ENCODE results near the gene CHFR. TPM values are rescaled to one million over a fixed set of nuclear protein-coding genes. Genes with fewer than 3 reads are reported as not detected.
"Not testable (repeated sequence)": the region's sequence is repeated elsewhere in the genome, so short reads cannot be mapped to it uniquely, and the experiment has no call there.

Gene CHFR
- polyA plus RNA-seq, 12 donors: 14.0 to 31.7 (median 20.6) TPM; not detected in 1

DNA sequence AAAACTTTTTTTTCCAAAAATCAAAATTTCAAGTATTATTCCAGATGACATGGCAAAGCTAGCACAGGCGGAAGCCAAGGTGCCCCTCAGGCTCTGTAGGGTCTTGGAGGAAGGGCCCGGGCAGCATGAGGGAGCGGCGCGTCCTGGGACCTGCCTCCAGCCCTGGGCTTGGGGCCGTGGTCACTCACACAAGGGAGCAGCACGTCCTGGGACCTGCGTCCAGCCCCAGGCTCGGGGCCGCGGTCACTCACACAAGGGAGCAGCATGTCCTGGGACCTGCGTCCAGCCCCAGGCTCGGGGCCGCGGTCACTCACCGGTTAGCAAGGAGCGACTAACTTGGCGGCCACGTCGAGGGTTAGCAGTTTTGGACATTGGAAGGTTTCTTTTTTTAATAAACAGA, 46.9 kb downstream of the CHFR start:
- DNase-seq: no peak

DNA sequence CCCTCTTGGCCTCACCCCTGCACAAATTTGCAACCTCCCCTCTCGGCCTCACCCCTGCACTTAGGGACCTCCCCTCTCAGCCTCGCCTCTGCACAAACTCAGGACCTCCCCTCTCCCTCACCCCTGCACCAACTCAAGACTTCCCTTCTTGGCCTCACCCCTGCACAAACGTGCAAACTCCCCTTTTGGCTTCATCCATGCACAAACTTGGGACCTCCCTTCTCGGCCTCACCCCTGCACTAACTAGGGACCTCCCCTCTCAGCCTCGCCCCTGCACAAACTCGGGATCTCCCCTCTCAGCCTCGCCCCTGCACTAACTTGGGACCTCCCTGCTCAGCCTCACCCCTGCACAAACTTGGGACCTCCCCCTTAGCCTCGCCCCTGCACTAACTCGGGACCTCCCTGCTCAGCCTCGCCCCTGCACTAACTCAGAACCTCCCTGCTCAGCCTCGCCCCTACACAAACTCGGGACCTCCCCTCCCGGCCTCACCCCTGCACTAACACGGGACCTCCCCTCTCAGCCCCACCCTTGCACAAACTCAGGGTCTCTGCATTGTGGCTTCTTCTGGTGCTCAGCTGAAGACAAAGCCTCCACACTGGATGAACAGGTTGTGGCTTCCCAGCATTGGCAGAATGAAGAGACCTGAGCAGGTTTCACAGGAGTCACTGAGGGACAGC, 47.7 kb downstream of the CHFR start:
- DNase-seq: no peak

DNA sequence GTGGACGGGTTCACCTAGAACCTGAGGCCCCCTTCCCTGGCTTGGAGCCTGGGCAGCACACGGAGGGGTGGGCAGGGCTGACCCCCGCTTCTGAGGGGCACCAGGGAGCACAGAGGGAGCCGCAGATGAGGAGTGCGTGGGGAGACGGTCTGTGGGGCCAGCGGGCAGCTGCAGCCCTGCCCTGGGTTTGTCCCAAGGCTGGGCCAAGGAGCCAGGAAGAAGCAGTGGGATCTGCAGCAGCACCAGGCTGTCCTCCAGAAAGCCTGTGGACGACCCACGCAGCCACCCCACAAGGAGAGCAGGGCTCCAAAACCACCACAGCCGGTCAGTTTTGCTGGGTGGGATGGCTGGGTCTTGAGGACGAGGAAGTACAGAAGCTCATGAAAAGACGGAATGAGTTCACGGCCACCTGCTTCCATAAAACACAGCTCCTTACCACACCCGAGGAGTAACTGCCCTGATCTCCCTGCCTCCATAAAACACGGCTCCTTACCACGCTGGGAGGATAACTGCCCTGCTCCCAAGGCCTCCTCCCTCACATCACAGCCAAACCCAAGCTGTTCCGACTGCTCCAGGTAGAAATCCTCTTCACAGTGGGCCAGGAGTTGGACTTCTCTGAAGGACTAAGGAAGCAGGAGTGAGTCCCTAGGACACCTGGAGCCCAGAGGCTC, 48.9 kb downstream of the CHFR start:
- no peak for DNase-seq

DNA sequence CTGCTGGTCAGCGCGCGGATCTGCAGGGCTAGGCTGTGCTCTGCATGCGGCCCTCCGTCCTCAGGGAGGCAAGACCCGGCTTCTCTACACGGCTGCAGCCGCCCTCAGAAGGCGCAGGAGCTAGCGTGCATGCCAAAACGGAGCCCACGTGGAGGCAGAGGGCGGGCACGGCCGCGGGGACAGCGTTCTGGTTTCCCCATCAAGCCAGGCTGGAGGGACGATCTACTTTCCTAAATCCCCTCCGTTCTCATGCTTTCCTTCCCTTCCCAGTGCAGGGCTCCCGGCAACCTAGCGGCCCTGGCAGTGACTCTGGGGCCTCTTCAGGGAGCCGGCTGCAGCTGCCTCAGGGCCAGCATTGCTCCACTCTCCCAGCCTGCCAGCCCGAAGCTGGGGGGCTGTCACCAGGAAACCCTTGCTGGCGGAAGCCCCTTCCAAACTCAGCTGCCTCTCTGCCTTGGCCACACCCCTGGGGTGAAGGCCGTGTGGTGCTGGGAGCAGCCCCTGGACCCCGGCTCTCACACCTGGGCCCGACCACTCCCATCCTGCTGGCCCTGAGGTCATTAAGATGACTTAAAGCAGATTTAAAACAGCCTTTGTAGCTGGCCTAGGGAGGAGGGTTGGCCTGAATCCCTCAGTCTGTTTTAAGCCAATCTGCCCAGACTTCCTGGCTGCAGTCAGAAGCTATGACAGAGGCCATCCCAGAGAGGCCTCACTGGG, 49.6 kb downstream of the CHFR start:
- peak; percentile 57 for DNase-seq

DNA sequence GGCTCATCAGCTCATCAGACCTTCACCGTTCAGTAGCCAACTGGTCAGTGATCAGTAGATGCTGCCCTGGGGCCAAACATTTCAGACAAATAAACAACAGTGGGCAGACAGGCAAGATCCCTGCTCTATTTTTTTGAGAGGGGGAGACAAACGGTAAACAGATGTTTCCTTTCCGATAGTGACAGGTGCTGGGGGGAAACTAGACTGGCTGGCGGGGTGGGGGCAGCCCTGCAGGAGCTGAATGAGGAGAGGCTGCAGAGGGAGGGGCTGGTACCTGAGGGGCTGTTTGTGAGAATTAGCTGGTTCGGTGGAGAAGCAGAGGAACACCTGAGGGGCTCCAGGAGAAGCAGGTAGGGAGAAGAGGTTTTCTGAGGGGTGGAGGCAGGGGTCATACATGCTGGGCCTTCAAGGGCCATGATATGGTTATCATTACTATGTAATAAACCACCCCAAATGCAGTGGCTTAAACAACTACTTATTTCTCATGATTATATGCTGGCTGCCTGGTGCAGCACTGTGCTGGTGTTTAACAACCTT, 50.5 kb downstream of the CHFR start:
- no peak for DNase-seq

DNA sequence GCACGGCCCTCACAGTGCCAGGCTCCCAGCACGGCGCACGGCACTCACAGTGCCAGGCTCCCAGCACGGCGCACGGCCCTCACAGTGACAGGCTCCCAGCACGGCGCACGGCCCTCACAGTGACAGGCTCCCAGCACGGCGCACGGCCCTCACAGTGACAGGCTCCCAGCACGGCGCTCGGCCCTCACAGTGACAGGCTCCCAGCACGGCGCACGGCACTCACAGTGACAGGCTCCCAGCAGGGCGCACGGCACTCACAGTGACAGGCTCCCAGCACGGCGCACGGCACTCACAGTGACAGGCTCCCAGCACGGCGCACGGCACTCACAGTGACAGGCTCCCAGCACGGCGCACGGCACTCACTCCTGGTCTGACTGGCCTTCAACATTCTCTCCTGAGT, 51.2 kb downstream of the CHFR start:
- not testable (repeated sequence) for DNase-seq

DNA sequence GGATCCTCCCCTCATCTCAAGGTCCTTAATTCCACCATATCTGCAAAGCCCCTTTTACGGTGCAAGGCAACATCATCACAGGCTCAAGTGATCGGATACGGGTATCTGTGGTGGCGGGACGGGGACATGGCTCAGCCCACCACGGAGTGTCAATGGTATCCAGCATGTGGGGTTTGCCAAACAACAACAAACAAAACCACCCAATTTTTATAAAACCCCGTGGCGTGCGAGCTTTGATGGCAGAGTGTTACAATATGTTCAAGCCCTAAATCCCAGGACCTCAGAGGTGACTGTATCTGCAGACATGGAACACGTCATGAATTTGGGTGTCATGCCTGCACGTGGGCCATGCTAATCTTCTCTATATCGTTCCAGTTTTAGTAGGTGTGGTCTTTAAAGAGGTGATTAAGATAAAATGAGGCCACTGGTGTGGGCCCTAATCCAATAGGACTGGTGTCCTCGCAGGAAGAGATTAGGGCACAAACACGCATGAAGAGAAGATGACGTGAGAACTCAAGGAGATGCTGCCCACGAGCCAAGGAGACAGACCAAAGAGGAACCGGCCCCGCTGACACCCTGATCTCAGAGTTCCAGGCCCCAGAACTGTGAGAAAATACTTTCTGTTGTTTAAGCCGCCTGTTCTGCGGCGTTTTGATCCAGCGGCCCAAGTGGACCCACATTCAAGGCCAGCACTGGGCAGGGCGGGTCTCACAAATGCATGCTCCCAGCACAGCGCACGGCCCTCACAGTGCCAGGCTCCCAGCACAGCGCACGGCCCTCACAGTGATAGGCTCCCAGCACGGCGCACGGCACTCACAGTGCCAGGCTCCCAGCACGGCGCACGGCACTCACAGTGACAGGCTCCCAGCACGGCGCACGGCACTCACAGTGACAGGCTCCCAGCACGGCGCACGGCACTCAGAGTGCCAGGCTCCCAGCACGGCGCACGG, 52.1 kb downstream of the CHFR start:
- DNase-seq: no peak

DNA sequence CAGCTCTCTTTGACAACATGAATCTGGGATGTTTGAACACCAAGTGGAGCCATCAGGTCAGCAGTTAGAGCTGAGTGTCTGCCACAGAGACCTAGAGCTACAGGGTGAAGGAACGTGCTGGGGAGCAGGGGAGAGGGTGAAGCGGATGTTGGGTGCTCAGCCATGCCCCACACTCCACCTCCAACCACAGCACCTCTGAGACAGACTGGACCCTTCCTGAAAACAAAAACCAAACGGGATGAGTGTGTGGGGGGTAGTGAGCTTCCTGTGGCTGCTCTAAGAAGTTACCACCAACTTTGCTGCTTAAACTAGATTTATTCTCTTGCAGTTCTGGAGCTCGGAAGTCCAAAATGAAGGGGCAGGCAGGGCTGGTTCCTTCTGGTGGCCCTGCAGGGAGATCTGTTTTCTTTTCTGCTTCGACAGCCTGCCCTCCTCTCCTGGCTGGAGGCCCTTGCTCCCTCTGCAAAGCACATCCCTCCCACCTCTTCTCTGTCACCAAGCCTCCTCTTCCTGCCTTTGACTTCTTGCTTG, 53.2 kb downstream of the CHFR start:
- DNase-seq: no peak

DNA sequence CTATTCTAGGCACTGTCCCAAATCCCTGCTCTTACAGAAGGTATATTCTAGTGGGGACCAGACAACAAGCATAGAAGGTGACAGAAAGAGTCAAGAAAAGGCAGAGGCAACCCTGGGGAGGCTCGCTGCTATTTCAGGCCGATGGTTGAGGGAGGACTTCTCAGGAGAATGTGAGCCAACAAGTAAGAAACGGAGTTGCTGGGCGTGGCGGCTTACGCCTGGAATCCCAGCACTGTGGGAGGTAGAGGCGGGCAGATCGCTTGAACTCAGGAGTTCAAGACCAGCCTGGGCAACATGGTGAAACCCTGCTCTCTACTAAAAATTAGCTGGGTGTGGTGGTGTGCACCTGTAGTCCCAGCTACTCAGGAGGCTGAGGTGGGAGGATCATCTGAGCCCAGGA, 54.1 kb downstream of the CHFR start:
- DNase-seq: no peak

DNA sequence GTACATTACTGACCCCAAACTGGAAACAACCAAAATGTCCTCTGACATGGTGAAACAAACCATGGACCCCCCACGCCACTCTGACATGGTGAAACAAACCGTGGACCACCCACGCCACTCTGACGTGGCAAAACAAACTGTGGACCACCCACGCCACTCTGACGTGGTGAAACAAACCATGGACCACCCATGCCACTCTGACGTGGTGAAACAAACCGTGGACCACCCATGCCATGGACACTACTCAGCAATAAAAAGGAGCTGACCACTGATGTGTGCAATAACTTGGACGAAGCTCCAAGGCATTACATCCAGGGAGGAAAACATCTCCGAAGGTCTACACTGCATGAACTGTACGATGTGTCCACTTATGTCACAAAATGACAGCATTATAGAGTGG, 55.6 kb downstream of the CHFR start:
- no peak for DNase-seq

DNA sequence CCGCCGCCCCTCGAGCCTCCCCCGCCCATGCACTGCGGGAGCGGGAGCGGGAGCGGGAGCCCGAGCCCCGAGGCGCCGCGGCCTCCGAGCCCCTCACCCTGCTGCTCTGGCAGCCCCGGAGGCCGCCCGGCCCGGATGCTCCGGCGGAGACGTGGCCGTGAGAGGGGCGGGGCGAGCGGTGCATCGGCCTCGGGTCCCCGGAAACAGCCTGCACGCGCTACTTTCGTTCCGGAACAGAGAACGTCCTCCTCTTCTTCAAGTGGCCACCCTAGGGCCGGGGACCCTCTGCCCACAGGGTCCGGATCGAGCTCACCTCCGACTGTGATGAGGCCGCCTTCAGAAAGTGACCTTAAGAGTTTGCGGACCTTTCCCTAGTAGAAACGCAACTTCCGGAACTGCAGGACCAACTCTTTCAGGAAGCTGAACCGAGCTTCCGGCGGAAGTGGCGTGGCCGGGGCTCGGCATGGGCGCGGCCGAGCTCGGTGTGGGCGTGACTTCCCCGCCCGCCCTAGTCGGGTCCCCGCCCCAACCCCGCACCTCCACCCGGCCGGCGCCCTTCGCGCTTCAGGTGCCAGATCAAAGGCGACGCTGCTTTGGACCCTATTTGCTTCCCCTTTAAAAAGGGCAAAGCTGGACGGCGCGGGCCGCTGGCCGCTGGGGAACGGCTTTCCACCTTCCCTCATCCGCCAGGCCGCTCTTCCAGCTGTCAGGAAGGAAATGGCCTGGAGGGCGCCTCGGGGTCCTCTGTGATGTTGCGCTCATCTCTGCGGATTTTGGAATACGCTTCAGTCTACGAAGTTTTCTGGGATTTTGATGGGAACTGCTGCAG, 58.5 kb downstream of the CHFR start, which contains the start of gene GOLGA3:
Gene GOLGA3, minus strand, starts transcription at position 164 of the 829 bp plus-strand sequence. CDS start 6,741 bp downstream, outside the sequence.
- peak; percentile 96 for DNase-seq

DNA sequence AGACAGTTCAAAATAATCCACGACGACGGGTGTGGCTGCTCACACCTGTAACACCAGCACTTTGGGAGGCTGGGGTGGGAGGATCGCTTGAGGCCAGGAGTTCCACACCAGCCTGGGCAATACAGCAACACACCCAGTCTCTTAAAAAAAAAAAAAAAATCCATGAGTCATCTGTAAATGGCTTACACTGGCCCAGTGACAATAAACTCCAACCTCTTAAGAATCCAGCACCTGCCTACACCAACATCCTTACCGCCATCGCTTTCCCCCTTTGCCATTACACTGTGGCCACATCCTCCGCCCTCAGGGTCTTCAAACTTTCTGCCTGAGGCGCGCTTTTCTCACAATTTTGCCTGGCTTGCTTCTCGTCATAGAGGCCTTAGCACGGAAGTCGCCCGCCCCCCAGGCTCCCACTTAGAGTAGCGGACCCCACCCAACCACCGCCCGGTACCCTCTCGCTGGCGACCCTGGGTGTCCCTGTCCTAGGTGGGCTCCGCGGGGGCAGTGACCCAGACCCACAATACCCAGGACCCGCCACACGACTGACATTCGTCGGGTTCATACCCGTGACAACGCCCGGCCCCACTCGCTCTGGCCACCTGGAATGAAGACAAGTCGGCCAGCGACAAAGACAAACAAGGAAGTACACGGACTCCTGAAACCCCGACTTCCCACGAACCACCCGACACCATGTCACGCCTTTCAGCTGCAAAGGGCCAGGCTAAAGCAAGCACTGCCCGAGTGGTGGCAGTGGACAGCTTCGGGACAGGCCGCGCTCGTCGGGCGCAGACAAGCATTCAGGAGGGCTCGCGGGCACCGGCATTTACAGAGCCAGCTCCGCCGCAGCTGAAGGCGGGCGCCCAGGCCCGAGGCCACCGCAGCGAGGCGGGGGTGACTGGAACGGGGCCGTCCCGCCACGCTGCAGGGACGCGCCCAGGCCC, 59.4 kb downstream of the CHFR start:
- peak; percentile 29 for DNase-seq

DNA sequence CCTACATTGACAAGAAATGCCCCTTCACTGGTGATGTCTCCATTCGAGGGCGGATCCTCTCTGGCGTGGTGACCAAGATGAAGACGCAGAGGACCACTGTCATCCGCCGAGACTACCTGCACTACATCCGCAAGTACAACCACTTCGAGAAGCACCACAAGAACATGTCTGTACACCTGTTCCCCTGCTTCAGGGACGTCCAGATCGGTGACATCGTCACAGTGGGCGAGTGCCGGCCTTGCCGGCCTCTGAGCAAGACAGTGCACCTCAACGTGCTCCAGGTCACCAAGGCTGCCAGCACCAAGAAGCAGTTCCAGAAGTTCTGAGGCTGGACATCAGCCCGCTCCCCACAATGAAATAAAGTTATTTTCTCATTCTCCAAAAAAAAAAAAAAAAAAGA, 61.5 kb downstream of the CHFR start:
- no peak for DNase-seq

DNA sequence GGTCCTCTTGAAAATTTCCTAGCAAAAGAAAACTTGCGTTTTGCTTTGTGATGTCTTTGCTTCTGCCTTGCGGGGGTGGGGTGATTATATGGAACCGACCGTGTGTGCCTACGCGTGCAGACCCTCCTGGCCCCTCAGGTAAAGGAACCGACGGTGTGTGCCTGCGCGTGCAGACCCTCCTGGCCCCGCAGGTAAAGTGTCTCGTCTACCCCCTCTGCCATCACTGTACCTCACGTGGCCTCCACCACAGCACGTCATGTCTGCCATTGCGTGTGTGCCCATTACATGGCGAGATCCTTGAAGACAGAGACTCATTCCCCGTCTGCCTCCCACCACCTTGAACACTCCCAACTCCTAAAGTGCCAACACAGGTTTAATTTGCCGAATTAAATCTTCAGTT, 62.3 kb downstream of the CHFR start:
- no peak for DNase-seq

DNA sequence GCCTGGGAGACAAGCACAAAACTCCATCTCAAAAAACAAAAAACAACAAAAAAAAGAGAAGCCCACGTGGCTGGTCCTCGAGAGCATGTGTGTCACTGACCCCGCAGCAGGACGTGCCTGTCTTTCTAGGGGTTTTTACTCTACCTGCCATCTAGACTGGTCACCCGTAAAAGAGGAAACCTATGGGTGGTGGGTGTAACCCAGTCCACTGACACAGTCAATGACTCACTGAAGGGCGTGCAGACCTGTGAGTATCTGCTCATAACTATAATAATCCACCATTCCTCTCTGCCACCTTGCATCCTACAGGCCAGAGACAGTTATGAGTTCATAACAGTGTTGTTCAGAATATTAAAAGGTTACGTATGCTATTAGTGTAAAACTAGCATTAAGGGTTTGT, 63.4 kb downstream of the CHFR start:
- DNase-seq: no peak

DNA sequence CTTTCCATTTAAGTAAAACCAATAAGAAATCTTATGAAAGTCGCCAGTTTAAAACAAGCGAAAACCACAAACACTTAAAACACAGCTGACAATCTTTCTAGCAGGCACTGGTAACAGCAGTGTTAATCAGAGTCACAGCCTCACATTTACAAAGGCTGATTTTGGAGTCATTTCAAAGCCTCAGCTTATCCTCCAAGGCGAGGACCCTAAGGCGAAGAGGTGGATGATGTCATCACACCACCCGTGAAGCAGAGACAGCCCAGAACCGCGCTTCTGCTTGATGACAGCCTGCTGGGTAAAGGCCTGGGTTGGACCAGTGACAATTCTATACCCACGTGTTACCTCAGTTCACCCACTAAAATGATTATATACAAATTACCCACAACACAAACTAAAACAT, 68.8 kb downstream of the CHFR start:
- no peak for DNase-seq

DNA sequence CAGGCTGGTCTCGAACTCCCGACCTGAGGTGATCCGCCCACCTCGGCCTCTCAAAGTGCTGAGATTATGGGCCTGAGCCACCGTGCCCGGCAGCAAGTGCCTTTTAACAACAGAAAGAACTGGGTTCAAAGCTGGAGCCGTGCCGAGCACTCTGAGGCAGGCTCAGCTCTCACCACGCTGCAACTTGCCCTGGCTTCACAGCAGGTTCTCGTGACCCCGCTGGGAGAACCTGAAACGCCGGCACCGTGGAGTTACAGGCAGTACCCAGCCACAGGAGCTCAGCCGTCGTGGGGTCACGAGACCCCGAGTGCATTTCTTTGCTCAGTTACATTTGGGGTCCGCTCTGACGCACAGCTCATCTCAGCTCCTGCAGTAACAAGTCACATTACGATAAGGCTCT, 73.2 kb downstream of the CHFR start:
- DNase-seq: no peak

DNA sequence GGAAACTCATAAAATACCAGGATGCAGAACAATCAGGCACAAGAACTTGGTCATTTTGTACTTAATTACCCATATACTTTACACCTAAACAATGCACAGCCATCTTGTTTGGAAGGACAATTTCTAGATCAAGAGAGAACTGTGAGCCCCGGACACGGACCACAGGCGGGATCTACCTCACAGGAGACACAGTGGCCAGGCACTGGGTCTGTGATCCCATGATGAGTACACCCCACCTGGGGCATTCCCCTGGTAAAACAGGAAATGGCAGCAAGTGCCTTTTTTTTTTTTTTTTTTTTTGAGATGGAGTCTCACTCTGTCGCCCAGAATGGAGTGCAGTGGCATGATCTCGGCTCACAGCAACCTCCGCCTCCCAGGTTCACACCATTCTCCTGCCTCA, 74.0 kb downstream of the CHFR start:
- DNase-seq: no peak

DNA sequence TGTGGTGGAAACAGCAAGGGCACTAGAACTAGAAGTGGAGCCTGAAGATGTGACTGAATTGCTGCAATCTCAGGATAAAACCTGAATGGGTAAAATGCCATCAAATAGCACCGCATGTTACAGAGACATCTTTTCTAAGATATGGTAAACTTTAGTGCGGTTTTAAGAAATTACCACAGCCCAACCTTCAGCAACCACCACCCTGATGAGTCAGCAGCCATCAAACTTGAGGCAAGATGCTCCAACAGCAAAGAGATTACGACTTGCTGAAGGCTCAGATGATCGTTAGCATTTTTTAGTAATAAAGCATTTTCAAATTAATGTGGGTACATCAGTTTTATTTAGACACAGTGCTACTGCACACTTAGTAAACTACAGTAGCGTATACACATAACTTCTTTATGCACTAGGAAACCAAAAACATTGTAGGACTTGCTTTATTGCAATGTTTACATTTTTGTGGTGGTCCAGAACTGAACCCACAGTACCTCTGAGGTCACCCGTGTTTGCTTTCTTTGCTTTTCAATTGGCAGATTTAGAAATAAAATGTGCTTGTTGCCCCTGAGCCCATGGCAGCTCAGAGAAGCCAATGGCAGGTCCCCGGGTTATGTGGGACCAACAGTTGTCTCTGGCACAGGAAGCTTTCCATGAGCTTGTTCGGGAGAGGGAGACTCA, 74.6 kb downstream of the CHFR start:
- DNase-seq: no peak
